A673 (cell line): ENCODE data around the gene SEL1L.

ENCODE experiments used
- CTCF ChIP-seq: fragments of 300-800, 200-600 bp; sonication (generic); conservative IDR thresholded peaks from 2 replicates; pipeline ENCODE4 v1.5.1; 2017; ENCODE audit warnings: low read depth, mild to moderate bottlenecking, antibody characterized with exemption, low read length, moderate library complexity, mixed read lengths
- EZH2 ChIP-seq: fragments of 200-600 bp; sonication (generic); IDR thresholded peaks from 2 replicates; pipeline ENCODE4 v1.6.1; 2017; ENCODE audit warnings: borderline replicate concordance, low read depth, mild to moderate bottlenecking, mixed read lengths, antibody characterized with exemption, low read length; ENCODE audit not compliant: poor library complexity, severe bottlenecking

- TF ChIP-seq CTCF (no peak), EZH2 (no peak)
Observed at GRCh38 chr14:81516986-81517797, 16.5 kb downstream of the SEL1L start.
